Fibroblast of mammary gland (primary cell): ENCODE results near the gene THY1.

Experiments
- DNase-seq: peaks from one replicate; pipeline ENCODE4 v3.0.0-alpha.2; 2010; ENCODE audit warnings: low read depth
- H3K4me3 ChIP-seq: 2 replicates; pipeline ENCODE4 v1.5.1; 2011; ENCODE audit warnings: low read depth, mild to moderate bottlenecking, low read length, moderate library complexity; ENCODE audit not compliant: control insufficient read depth
- TF ChIP-seq, protein P1 (sequence below): conservative IDR thresholded peaks from 2 replicates; pipeline ENCODE4 v1.5.1; 2011; ENCODE audit warnings: low read depth, low read length, inconsistent platforms; ENCODE audit not compliant: control insufficient read depth, insufficient read depth

The THY1 gene

DNA sequence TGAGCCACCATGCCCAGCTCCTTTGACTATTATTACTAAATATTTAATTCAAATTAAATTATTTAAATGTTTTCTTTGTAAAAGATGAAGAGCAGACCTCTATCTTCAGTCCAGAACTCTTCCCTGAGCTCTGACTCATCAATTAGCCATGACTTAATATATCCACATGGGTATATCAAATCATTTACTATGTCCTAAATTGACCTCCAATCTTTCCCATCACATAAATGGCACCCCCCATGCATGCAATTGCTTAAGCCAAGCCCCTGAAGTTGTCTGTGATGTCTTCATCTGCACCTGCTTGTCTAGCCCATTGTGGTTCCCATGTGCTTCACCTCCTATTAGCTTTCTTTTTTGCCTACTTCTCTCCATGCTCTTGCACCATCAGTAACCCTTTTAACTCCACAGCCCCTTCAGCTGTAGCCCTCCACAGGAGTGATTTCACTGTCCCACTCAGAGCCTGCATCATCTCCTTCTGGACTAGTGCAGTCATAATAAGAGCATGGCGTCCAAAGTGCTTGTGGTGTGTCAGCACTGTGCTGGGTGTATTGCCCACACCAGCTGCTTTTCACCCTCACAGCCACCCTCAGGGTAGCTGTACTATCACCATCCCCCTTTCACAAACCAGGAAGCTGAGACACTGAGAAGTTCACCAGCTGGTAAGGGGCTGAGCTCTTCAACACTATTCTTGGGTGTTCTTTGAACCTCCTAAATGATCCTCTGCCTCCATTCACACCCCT lies 11.8 kb upstream of the THY1 start:
- TF ChIP-seq, protein P1, sequence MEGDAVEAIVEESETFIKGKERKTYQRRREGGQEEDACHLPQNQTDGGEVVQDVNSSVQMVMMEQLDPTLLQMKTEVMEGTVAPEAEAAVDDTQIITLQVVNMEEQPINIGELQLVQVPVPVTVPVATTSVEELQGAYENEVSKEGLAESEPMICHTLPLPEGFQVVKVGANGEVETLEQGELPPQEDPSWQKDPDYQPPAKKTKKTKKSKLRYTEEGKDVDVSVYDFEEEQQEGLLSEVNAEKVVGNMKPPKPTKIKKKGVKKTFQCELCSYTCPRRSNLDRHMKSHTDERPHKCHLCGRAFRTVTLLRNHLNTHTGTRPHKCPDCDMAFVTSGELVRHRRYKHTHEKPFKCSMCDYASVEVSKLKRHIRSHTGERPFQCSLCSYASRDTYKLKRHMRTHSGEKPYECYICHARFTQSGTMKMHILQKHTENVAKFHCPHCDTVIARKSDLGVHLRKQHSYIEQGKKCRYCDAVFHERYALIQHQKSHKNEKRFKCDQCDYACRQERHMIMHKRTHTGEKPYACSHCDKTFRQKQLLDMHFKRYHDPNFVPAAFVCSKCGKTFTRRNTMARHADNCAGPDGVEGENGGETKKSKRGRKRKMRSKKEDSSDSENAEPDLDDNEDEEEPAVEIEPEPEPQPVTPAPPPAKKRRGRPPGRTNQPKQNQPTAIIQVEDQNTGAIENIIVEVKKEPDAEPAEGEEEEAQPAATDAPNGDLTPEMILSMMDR, result no peak
- no peak overlapping the region for H3K4me3 ChIP-seq
- peak; percentile 88 for DNase-seq

DNA sequence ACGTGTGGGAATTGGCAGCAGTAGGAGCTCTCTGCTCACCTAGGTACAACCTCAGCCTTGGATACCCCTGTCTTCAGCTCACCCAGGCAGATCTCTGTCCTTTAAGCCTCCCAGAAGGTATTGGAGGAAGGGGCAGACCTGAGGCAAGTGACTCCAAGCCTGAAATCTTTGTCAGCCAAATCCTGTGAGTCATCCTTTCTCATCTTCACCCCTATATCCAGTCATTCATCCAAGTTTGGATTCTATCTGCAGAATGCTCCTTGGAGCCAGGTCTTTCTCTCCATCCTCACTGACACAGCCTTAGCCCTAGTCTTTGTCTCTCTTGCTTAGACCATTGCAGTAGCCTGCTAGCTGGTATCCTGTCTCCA lies 10.4 kb upstream of the THY1 start:
- TF ChIP-seq, protein P1, result no peak
- H3K4me3 ChIP-seq, result no peak overlapping the region
- DNase-seq, result peak; percentile 94

DNA sequence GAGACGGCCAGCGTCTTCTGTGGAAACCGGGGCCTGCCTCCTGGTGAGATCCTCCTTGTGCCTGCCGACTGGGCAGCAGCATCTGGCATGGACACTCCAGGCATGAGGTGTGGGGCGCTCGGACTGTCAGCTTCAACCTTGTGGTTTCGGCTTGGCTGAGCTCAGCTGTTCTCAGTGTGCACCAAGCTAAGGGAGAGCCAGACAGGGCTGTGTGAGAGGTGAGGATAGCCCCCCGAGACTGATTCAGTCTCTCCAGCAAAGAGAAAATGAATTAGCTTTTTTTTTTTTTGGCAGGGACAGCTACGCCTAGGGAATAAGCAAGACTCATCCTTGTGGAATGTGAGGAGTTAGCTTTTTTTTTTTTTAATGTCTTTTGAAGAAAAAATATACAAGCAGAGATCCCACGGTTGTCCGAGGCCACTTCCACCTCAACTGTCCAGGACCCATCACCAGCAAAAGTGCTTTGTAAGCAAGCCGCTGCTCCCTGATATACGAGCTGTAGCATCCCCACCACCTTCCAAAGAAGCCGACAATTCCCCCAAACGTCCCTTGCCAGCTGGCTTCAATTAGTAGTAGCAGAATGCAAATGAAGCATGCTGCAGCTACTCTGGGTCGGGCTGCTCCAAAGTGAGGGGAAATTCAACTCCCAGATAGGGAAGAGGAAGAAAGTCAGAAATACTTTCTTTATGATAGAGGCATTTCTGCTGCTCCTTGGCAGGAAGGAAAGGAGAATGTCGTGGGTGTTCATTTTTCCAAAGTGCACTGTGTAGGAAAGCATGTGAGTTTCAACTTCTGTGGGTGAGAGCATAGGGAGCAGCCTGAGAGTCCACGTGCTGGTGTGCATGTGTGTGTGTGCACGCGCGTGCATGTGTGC lies 9.7 kb upstream of the THY1 start:
- peak; percentile 99 for DNase-seq
- TF ChIP-seq, protein P1, result no peak
- peak overlapping the region; percentile 9 for H3K4me3 ChIP-seq

DNA sequence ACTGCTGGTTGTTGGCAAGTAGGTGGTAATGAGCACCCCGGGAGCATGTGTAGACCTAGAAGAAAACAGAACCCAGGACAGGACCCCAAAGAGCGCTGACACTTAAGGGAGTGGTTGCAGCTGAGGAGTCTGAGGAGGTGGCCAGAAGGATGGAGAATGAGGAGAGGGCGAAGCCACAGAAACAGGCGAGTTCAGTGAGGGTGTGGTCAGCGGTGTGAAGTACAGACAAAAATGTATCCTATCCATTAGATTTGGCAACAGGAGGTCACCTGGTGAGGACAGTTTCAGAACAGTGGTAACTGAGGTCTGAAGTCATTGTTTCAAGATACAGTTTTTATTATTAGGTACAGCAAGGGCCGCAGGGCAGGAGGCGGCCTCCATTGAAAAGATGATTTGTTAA lies 8.6 kb upstream of the THY1 start:
- DNase-seq, result no peak
- TF ChIP-seq, protein P1, result no peak
- no peak overlapping the region for H3K4me3 ChIP-seq

DNA sequence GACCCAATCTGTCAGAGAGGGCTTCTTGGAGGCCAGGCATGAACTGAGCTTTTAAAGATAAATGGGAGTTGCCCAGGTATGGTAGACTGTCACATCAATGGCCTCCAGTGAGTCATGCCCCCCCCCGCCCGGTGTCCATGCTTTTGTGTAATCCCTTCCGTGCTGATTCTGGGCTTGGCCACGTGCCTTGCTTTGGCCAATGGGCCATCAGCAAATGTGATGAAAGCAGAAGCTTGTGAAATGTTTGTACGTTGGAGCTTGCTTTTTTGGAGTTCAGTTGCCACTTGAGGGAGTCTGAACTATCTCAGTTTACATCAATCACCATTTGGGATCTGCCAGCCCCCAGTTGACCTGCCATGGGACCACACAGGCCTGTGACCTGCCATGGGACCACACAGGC lies 4.3 kb upstream of the THY1 start:
- TF ChIP-seq, protein P1, result no peak
- peak; percentile 76 for DNase-seq
- H3K4me3 ChIP-seq, result no peak overlapping the region

DNA sequence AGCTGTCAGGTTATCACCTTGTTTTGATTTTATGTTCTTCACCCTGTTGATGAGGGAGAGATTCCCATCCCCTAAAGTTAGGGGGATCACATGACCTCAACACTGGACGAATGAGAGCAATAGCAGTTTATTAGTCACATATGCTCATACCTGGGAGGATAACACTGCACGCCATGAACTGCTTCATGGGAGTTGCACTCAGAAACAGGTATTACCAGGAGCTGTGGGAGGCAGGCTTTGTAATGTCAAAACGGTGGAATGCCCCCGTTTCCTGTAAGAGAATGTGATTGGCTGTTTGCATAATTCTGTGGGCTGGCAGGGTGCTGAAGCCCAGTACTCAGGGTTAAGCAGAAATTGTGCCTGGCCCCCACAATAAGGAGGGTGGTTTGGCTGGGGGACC lies 3.2 kb upstream of the THY1 start:
- TF ChIP-seq, protein P1, result no peak
- H3K4me3 ChIP-seq, result no peak overlapping the region
- DNase-seq, result no peak
